Cerebellar cortex (tissue), 1 donor: ENCODE measurements around the gene EFCAB10.

Source experiments
- DNase-seq: peaks from one replicate; pipeline ENCODE4 v3.0.0-alpha.2; 2015; ENCODE audit warnings: low spot score

Gene EFCAB10

GRCh38 chr7:105581066-105581811 is at the start of gene EFCAB10:
TSS of gene EFCAB10 (minus strand) at chr7:105581493. CDS start at chr7:105581463, 30 bp downstream.
- DNase-seq = peak; percentile 65

GRCh38 chr7:105625986-105626385 is 44.7 kb upstream of the EFCAB10 start:
- no peak for DNase-seq

GRCh38 chr7:105623906-105624305 is 42.6 kb upstream of the EFCAB10 start:
- DNase-seq = no peak

GRCh38 chr7:105623378-105623777 is 42.1 kb upstream of the EFCAB10 start:
- peak; percentile 58 for DNase-seq

GRCh38 chr7:105622106-105622731 is 40.9 kb upstream of the EFCAB10 start:
- no peak for DNase-seq

GRCh38 chr7:105621617-105622016 is 40.3 kb upstream of the EFCAB10 start:
- peak; percentile 94 for DNase-seq

- DNase-seq = no peak
Observed at GRCh38 chr7:105621176-105621575, 39.9 kb upstream of the EFCAB10 start.

- no peak for DNase-seq
Observed at GRCh38 chr7:105619590-105619989, 38.3 kb upstream of the EFCAB10 start.

GRCh38 chr7:105618016-105618296 is 36.7 kb upstream of the EFCAB10 start:
- DNase-seq = no peak

- no peak for DNase-seq
Observed at GRCh38 chr7:105617280-105618015, 36.2 kb upstream of the EFCAB10 start.

GRCh38 chr7:105614341-105614840 is 33.1 kb upstream of the EFCAB10 start:
- DNase-seq = no peak

- DNase-seq = no peak
Observed at GRCh38 chr7:105613611-105614330, 32.5 kb upstream of the EFCAB10 start.

GRCh38 chr7:105612806-105613205 is 31.5 kb upstream of the EFCAB10 start:
- no peak for DNase-seq

GRCh38 chr7:105611856-105612775 is 30.8 kb upstream of the EFCAB10 start:
- DNase-seq = no peak

- DNase-seq = no peak
Observed at GRCh38 chr7:105610165-105610930, 29.1 kb upstream of the EFCAB10 start.

- DNase-seq = no peak
Observed at GRCh38 chr7:105602325-105603305, 21.3 kb upstream of the EFCAB10 start.

- DNase-seq = no peak
Observed at GRCh38 chr7:105600720-105601550, 19.6 kb upstream of the EFCAB10 start.

GRCh38 chr7:105599551-105599950 is 18.3 kb upstream of the EFCAB10 start:
- no peak for DNase-seq
